Right ventricle myocardium inferior (tissue), 1 donor: ENCODE results near the gene DBNL. TPM values are rescaled to one million over a fixed set of nuclear protein-coding genes. Genes with fewer than 3 reads are reported as not detected.
A peak's percentile ranks its signal among the peaks of the same experiment; 100 is the strongest.

Source experiments
- ATAC-seq: fragments of 200-7000 bp; cut with Tn5 transposase; one replicate; pipeline ENCODE4 v1.9.1; 2020; ENCODE audit warnings: mild to moderate bottlenecking, moderate library complexity
- DNase-seq: peaks from one replicate; pipeline ENCODE4 v3.0.0; 2021; ENCODE audit errors: missing footprints
- intact Hi-C: fragments of 100-400 bp; cut with DNase I; formaldehyde crosslinking; loops from one replicate; pipeline ENCODE4 v1.11.0; 2022
- total RNA-seq: library from RNA; stranded (reverse); fragmentation: NEBNext Ultra II Directional; extraction: Animal tissue kit (Norgen Biotek cat#: 25700); gene quantifications from one replicate; pipeline ENCODE4 v1.2.1, GENCODE V29; 2021
- donor health status: DM: no; HTN: yes; CAD: no; lungs with severe emphysema.

DBNL gene
- total RNA-seq, 1 donor from 2014 or later = 36.0 TPM

- ATAC-seq (no peak), DNase-seq (peak; percentile 37)
- intact Hi-C loops = no loop called here
Measured at GRCh38 chr7:44102846-44103565, 58.5 kb downstream of the DBNL start.

DNA sequence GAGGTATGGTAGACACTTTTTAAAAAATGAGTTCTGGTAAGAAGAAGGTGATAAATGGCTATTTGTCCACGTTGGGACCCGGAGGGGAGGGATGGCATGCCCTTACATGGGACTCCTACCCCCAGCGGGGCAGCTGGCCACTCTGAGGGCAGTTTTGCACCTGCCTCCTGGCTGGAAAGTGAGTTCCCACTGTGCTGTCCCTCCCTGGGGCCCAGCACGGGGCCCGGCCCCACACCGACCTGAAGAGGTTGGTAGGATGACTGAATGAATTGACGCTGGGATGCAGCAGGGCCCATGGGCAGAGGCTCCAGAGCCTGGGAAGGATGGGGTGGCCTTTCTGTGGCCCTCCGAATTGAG lies 59.0 kb downstream of the DBNL start:
- intact Hi-C loops = no loop called here
- peak; percentile 14 for DNase-seq
- no peak for ATAC-seq

DNA sequence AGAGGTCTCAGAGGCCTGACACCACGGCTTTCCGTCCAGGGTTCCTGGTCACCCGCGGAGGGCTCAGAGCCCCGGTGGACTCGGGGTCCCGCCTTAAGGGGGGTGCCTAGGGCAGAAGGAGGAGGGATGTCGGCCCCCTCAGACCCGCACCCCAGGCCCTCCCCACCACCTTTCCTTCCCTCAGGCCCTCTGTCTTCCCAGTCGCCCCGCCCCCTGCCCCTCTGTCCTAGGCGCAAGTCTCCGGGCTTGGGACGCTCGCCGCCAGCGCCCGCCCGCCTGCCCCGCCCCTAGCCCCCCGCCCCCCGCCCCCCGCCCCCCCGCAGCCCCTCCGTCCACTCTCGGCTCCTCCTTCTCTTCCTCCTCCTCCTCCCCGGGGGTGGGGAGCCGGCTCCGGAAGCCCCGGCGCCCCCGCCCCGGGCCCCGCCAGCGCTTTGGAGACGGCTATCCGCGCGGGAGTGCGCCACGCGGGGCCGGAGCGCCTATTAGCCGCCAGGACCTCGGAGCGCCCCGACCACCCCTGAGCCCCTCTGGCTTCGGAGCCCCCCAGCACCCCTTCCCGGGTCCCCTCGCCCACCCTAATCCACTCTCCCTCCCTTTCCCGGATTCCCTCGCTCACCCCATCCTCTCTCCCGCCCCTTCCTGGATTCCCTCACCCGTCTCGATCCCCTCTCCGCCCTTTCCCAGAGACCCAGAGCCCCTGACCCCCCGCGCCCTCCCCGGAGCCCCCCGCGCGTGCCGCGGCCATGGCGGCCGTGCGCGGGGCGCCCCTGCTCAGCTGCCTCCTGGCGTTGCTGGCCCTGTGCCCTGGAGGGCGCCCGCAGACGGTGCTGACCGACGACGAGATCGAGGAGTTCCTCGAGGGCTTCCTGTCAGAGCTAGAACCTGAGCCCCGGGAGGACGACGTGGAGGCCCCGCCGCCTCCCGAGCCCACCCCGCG lies 59.7 kb downstream of the DBNL start, which contains the start of gene AEBP1:
Gene AEBP1 (plus strand): TSS at position 423 of the 937 bp plus-strand sequence. CDS start 321 bp downstream, at position 744.
- peak; percentile 26 for ATAC-seq
- intact Hi-C loops = no loop called here
- peak; percentile 68 for DNase-seq

DNA sequence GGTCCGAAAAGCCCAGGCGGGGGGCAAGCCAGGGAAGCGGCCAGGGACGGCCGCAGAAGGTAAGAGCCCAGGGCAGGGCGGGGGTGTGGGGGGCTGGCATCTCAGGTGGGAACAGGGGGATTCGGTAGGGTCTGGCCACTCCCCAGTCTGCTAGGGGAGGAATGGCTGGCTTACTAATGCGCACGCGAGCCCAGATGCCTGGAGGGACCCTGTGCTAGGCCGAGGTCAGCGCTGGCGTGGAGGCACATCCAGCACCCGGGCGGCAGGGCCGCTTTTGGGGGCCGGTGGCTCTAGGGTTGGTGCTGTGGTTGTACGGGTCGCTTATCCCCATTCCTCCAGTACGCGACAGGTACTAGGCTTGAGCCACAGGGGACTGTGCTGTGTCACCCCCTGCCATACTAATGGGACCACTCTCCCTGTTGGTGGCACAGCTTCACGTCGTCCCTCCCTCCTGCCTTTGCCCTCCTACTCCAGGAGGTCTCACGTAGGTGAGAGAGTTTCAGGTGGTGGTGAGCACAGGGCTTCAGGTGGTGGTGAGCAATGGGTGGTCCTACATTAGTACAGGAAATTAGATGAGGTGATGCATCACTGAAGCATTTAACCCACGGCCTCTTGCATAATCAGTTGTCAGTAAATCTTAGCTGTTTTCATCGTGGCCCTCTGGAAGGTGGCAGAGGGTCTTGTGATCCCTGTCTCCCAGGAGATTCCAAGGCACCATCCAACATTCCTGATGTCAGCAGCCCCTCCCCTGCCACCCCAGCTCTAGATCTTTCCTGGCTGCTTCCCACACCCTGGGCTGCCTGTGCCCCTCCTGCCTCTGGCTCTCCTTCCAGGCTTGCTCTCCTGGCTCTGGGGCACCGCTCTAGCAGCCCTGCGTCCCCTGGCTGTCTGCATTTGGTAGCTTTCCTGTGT lies 60.6 kb downstream of the DBNL start:
- intact Hi-C loops = no loop called here
- peak; percentile 32 for ATAC-seq
- DNase-seq = peak; percentile 65

- intact Hi-C loops = no loop called here
- no peak for DNase-seq
Measured at GRCh38 chr7:44105832-44106231, 61.3 kb downstream of the DBNL start.

GRCh38 chr7:44106311-44107065 lies 62.0 kb downstream of the DBNL start:
- intact Hi-C loops = no loop called here
- ATAC-seq (no peak), DNase-seq (peak; percentile 55)

More at GRCh38 chr7:44105832-44106231, 61.3 kb downstream of the DBNL start:
- no peak for ATAC-seq

- DNase-seq = peak; percentile 40
- no peak for ATAC-seq
- intact Hi-C loops = no loop called here
Measured at GRCh38 chr7:44107116-44107960, 62.8 kb downstream of the DBNL start.

- DNase-seq (peak; percentile 26), ATAC-seq (no peak)
- intact Hi-C loops = no loop called here
Measured at GRCh38 chr7:44107961-44108767, 63.7 kb downstream of the DBNL start.

DNA sequence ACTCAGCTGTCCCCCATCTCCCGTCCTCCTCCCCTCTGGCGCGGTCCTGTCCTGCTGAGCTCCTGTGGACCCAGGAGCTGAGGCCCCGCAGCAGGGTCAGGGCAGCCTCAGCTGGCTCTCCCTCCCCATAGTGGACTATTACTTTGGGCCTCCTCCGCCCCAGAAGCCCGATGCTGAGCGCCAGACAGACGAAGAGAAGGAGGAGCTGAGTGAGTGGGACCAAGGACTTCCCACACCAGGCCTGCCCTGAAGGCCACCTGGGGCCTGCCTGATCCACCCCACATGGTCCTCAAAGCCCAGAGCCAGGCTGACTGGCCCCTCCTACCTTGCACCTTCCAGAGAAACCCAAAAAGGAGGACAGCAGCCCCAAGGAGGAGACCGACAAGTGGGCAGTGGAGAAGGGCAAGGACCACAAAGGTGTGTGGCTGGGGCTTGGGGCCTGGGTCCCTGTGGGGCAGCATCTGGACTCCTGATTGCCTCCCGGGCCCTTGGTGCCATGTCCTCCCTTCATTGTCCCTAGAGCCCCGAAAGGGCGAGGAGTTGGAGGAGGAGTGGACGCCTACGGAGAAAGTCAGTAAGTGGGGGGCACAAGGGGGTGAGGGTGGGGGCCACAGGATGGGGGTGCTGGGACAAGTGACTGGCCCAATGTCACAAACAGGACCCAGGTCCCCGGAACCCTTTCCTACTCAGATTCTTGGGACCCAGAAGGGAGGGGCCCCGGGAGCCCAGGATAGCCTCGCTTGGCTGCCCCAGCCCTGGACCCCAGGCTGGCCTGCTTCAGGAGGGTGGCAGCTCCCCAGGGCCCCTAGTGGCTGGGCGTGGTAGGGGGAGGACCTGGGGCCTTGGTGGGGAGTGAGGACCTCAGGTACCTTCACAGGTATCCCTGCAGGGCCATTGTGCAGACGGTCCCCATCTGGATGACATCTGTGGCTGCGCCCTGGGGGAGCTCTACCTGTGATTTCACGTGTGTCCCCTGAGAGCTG lies 64.6 kb downstream of the DBNL start:
- intact Hi-C loops = no loop called here
- DNase-seq = peak; percentile 53
- ATAC-seq = no peak

DNA sequence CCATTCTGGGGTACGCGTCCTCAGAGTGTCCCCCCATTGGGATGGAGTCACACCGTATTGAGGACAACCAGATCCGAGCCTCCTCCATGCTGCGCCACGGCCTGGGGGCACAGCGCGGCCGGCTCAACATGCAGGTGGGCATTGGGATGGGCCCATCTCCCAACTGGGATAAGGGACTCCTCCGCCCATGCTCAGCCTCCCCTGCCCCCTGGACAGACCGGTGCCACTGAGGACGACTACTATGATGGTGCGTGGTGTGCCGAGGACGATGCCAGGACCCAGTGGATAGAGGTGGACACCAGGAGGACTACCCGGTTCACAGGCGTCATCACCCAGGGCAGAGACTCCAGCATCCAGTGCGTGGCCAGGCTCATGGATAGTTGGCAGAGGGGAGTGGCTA lies 65.5 kb downstream of the DBNL start:
- DNase-seq (peak; percentile 44), ATAC-seq (no peak)
- intact Hi-C loops = no loop called here

- intact Hi-C loops = no loop called here
- ATAC-seq (no peak), DNase-seq (peak; percentile 48)
Measured at GRCh38 chr7:44110719-44111635, 66.5 kb downstream of the DBNL start.
